Measurements from ENCODE around the gene KRT84. TPM values are rescaled to one million over a fixed set of nuclear protein-coding genes. Genes with fewer than 3 reads are reported as not detected.

Gene KRT84
- total RNA-seq, 1 experiment from 2014 or later = not detected

DNA sequence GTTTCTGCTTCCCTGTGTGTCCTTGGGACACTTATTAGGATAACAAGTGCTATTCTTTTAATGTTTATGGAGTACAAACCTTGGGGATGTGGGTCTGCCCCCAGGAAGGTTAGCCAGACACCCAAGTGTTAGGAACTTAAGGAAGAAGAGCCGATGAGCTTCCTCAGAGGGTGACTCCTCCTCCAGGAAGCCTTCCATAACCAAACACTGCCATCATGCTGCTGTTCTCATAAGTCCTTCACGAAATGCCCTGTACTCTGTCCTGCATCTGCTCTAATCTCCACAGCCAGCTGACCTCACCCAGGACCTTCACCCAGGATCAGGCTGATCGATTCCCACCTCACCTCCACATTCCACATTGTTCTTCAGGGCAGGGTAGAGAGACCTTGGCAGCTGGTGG lies 16.9 kb downstream of the KRT84 start:
- no peak overlapping the region for H3K27ac Mint-ChIP-seq
- ChIA-PET CTCF (interaction anchor here (1.0 to 2.3 kb wide), 10 partner anchors 8 to 613 kb away, joined by 3 to 8 read pairs (median 4); no protein-coding TSS in a partner anchor), POLR2A (no interaction called here)
- ATAC-seq = no peak
- H3K27me3 Mint-ChIP-seq (ENCODE audit: low read depth) = no peaks in the 10 kb centered on the region
- no peak overlapping the region for H3K4me3 Mint-ChIP-seq
- H3K9me3 Mint-ChIP-seq = no peaks in the 10 kb centered on the region
- no peaks in the 10 kb centered on the region for H3K4me1 Mint-ChIP-seq
- DNase-seq (ENCODE audit: low spot score) = no peak
- no peaks in the 10 kb centered on the region for H3K36me3 Mint-ChIP-seq
- TF ChIP-seq SMAD4 (CRISPR knock-in tag; IDR thresholded peaks at IDR 0.05) (no peak), CREB1 (CRISPR knock-in tag; IDR thresholded peaks at IDR 0.05) (no peak), ZNF232 (CRISPR knock-in tag; IDR thresholded peaks at IDR 0.05) (no peak), ZNF263 (CRISPR knock-in tag; IDR thresholded peaks at IDR 0.05; ENCODE audit: low read depth) (no peak), NFYB (CRISPR knock-in tag; conservative IDR thresholded peaks at IDR 0.05; ENCODE audit: low read depth) (no peak), SOX15 (CRISPR knock-in tag; IDR thresholded peaks at IDR 0.05) (no peak)
- TF ChIP-seq, protein P1, sequence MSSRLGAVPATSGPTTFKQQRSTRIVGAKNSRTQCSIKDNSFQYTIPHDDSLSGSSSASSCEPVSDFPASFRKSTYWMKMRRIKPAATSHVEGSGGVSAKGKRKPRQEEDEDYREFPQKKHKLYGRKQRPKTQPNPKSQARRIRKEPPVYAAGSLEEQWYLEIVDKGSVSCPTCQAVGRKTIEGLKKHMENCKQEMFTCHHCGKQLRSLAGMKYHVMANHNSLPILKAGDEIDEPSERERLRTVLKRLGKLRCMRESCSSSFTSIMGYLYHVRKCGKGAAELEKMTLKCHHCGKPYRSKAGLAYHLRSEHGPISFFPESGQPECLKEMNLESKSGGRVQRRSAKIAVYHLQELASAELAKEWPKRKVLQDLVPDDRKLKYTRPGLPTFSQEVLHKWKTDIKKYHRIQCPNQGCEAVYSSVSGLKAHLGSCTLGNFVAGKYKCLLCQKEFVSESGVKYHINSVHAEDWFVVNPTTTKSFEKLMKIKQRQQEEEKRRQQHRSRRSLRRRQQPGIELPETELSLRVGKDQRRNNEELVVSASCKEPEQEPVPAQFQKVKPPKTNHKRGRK (CRISPR knock-in tag; IDR thresholded peaks at IDR 0.05; ENCODE audit: borderline replicate concordance) = no peak
- TF ChIP-seq, protein P2, sequence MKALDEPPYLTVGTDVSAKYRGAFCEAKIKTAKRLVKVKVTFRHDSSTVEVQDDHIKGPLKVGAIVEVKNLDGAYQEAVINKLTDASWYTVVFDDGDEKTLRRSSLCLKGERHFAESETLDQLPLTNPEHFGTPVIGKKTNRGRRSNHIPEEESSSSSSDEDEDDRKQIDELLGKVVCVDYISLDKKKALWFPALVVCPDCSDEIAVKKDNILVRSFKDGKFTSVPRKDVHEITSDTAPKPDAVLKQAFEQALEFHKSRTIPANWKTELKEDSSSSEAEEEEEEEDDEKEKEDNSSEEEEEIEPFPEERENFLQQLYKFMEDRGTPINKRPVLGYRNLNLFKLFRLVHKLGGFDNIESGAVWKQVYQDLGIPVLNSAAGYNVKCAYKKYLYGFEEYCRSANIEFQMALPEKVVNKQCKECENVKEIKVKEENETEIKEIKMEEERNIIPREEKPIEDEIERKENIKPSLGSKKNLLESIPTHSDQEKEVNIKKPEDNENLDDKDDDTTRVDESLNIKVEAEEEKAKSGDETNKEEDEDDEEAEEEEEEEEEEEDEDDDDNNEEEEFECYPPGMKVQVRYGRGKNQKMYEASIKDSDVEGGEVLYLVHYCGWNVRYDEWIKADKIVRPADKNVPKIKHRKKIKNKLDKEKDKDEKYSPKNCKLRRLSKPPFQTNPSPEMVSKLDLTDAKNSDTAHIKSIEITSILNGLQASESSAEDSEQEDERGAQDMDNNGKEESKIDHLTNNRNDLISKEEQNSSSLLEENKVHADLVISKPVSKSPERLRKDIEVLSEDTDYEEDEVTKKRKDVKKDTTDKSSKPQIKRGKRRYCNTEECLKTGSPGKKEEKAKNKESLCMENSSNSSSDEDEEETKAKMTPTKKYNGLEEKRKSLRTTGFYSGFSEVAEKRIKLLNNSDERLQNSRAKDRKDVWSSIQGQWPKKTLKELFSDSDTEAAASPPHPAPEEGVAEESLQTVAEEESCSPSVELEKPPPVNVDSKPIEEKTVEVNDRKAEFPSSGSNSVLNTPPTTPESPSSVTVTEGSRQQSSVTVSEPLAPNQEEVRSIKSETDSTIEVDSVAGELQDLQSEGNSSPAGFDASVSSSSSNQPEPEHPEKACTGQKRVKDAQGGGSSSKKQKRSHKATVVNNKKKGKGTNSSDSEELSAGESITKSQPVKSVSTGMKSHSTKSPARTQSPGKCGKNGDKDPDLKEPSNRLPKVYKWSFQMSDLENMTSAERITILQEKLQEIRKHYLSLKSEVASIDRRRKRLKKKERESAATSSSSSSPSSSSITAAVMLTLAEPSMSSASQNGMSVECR (CRISPR knock-in tag; IDR thresholded peaks at IDR 0.05; ENCODE audit: borderline replicate concordance) = no peak
- TF ChIP-seq, protein P3, sequence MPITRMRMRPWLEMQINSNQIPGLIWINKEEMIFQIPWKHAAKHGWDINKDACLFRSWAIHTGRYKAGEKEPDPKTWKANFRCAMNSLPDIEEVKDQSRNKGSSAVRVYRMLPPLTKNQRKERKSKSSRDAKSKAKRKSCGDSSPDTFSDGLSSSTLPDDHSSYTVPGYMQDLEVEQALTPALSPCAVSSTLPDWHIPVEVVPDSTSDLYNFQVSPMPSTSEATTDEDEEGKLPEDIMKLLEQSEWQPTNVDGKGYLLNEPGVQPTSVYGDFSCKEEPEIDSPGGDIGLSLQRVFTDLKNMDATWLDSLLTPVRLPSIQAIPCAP (CRISPR knock-in tag; IDR thresholded peaks at IDR 0.05) = no peak

DNA sequence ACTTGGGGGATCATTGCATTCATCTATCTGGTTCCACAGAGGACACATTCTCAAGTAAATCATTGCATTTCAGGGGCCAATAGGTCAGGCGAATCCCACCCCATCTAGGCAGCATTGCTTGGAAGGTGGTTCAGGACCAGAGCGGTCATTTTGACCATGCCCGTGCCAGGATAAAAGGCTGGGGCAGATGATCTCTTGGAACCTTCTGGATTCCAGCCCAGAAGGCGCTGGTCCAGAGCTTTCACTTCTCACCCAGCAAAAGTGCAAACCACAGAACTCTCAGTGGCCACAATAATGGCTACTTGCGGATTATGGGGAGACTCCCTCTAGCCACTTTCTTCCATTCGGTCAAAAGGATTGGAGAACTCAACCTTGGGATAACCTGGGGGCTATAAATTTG lies 17.6 kb downstream of the KRT84 start:
- CTCF ChIA-PET = interaction anchor here (1.1 to 2.2 kb wide), 5 partner anchors 12 to 512 kb away, joined by 3 to 8 read pairs (median 3); no protein-coding TSS in a partner anchor

More for the DNA sequence above, 17.6 kb downstream of the KRT84 start:
- ATAC-seq (no peak), DNase-seq (ENCODE audit: low spot score) (no peak)
- Mint-ChIP-seq H3K4me3 (no peak overlapping the region), H3K36me3 (no peaks in the 10 kb centered on the region), H3K27me3 (ENCODE audit: low read depth) (no peaks in the 10 kb centered on the region), H3K27ac (no peak overlapping the region), H3K4me1 (no peaks in the 10 kb centered on the region), H3K9me3 (no peaks in the 10 kb centered on the region)
- POLR2A ChIA-PET = no interaction called here
- TF ChIP-seq, protein P4, sequence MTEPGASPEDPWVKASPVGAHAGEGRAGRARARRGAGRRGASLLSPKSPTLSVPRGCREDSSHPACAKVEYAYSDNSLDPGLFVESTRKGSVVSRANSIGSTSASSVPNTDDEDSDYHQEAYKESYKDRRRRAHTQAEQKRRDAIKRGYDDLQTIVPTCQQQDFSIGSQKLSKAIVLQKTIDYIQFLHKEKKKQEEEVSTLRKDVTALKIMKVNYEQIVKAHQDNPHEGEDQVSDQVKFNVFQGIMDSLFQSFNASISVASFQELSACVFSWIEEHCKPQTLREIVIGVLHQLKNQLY (CRISPR knock-in tag; IDR thresholded peaks at IDR 0.05) = no peak
- TF ChIP-seq, protein P5, sequence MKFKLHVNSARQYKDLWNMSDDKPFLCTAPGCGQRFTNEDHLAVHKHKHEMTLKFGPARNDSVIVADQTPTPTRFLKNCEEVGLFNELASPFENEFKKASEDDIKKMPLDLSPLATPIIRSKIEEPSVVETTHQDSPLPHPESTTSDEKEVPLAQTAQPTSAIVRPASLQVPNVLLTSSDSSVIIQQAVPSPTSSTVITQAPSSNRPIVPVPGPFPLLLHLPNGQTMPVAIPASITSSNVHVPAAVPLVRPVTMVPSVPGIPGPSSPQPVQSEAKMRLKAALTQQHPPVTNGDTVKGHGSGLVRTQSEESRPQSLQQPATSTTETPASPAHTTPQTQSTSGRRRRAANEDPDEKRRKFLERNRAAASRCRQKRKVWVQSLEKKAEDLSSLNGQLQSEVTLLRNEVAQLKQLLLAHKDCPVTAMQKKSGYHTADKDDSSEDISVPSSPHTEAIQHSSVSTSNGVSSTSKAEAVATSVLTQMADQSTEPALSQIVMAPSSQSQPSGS (CRISPR knock-in tag; IDR thresholded peaks at IDR 0.05; ENCODE audit: borderline replicate concordance, low read depth) = no peak
- no peak for TF ChIP-seq FOXK1 (CRISPR knock-in tag; IDR thresholded peaks at IDR 0.05)
- no peak for TF ChIP-seq ZNF232 (CRISPR knock-in tag; IDR thresholded peaks at IDR 0.05)
- TF ChIP-seq ZNF219 (CRISPR knock-in tag; IDR thresholded peaks at IDR 0.05; ENCODE audit: borderline replicate concordance) = no peak
- TF ChIP-seq GTF2I (CRISPR knock-in tag; conservative IDR thresholded peaks at IDR 0.05) = no peak
- no peak for TF ChIP-seq NR3C1 (CRISPR knock-in tag; conservative IDR thresholded peaks at IDR 0.05; ENCODE audit: low read depth)
- TF ChIP-seq ELF4 (CRISPR knock-in tag; IDR thresholded peaks at IDR 0.05; ENCODE audit: low read depth) = no peak
- TF ChIP-seq, protein P6, sequence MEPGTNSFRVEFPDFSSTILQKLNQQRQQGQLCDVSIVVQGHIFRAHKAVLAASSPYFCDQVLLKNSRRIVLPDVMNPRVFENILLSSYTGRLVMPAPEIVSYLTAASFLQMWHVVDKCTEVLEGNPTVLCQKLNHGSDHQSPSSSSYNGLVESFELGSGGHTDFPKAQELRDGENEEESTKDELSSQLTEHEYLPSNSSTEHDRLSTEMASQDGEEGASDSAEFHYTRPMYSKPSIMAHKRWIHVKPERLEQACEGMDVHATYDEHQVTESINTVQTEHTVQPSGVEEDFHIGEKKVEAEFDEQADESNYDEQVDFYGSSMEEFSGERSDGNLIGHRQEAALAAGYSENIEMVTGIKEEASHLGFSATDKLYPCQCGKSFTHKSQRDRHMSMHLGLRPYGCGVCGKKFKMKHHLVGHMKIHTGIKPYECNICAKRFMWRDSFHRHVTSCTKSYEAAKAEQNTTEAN (CRISPR knock-in tag; IDR thresholded peaks at IDR 0.05) = no peak
- TF ChIP-seq CREM (CRISPR knock-in tag; IDR thresholded peaks at IDR 0.05) = no peak
- TF ChIP-seq PRRX2 (CRISPR knock-in tag; IDR thresholded peaks at IDR 0.05) = no peak
- TF ChIP-seq ZNF317 (CRISPR knock-in tag; IDR thresholded peaks at IDR 0.05; ENCODE audit: borderline replicate concordance, low read depth) = no peak
- TF ChIP-seq GABPB1 (CRISPR knock-in tag; IDR thresholded peaks at IDR 0.05) = no peak
- TF ChIP-seq, protein P7, sequence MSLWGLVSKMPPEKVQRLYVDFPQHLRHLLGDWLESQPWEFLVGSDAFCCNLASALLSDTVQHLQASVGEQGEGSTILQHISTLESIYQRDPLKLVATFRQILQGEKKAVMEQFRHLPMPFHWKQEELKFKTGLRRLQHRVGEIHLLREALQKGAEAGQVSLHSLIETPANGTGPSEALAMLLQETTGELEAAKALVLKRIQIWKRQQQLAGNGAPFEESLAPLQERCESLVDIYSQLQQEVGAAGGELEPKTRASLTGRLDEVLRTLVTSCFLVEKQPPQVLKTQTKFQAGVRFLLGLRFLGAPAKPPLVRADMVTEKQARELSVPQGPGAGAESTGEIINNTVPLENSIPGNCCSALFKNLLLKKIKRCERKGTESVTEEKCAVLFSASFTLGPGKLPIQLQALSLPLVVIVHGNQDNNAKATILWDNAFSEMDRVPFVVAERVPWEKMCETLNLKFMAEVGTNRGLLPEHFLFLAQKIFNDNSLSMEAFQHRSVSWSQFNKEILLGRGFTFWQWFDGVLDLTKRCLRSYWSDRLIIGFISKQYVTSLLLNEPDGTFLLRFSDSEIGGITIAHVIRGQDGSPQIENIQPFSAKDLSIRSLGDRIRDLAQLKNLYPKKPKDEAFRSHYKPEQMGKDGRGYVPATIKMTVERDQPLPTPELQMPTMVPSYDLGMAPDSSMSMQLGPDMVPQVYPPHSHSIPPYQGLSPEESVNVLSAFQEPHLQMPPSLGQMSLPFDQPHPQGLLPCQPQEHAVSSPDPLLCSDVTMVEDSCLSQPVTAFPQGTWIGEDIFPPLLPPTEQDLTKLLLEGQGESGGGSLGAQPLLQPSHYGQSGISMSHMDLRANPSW (CRISPR knock-in tag; conservative IDR thresholded peaks at IDR 0.05; ENCODE audit: low read depth) = no peak

All from WTC11 (cell line).